GM12878 (cell line): Measurements from ENCODE around the gene RASAL2.

Experiments used
- BHLHE40 ChIP-seq, 2 experiments: fragments of 450-650 bp in 1 of 2; IDR thresholded peaks; 2 replicates each; pipeline ENCODE4 v1.6.1; 2011 to 2017; ENCODE audit warnings: low read depth in 2 of 2, borderline replicate concordance in 1 of 2, improper control_type of control experiment in 1 of 2, low read length in 1 of 2, mild to moderate bottlenecking in 1 of 2
- CHD1 ChIP-seq: IDR thresholded peaks from 2 replicates; pipeline ENCODE4 v1.6.1; 2012; ENCODE audit warnings: low read depth, low read length, improper control_type of control experiment
- EGR1 ChIP-seq, 2 experiments: IDR thresholded peaks; 1 replicate in 1 of 2; 2 replicates in 1 of 2; pipeline ENCODE4 v1.6.1; 2011 to 2012; ENCODE audit warnings: low read depth in 2 of 2, low read length in 2 of 2, borderline replicate concordance in 1 of 2, mild to moderate bottlenecking in 1 of 2, moderate library complexity in 1 of 2
- EP300 ChIP-seq, 2 experiments: fragments of 150-350 bp in 1 of 2; IDR thresholded peaks; 2 replicates each; pipeline ENCODE4 v1.6.1; 2011 to 2012; ENCODE audit warnings: low read depth in 2 of 2, low read length in 2 of 2, borderline replicate concordance in 1 of 2, improper control_type of control experiment in 1 of 2, inconsistent platforms in 1 of 2; ENCODE audit not compliant: control insufficient read depth in 1 of 2
- ESRRA ChIP-seq: IDR thresholded peaks from 2 replicates; pipeline ENCODE4 v1.6.1; 2012; ENCODE audit warnings: mild to moderate bottlenecking, low read length, improper control_type of control experiment
- IRF4 ChIP-seq: IDR thresholded peaks from 2 replicates; pipeline ENCODE4 v1.6.1; 2011; ENCODE audit warnings: low read depth, low read length
- JUND ChIP-seq: IDR thresholded peaks from 2 replicates; pipeline ENCODE4 v1.6.1; 2012; ENCODE audit warnings: low read depth, mild to moderate bottlenecking, low read length, improper control_type of control experiment, moderate library complexity
- MXI1 ChIP-seq: fragments of 150-350 bp; IDR thresholded peaks from 2 replicates; pipeline ENCODE4 v1.6.1; 2011; ENCODE audit warnings: low read depth, mild to moderate bottlenecking, inconsistent platforms, low read length, improper control_type of control experiment
- POLR2A ChIP-seq: IDR thresholded peaks from 2 replicates; pipeline ENCODE4 v1.6.1; 2011; ENCODE audit warnings: low read depth, mild to moderate bottlenecking, low read length
- RAD21 ChIP-seq: IDR thresholded peaks from 2 replicates; pipeline ENCODE4 v1.6.1; 2011; ENCODE audit warnings: mild to moderate bottlenecking, low read depth, low read length, moderate library complexity; ENCODE audit not compliant: insufficient read depth
- ZNF24 ChIP-seq: fragments of 450-650 bp; IDR thresholded peaks from 2 replicates; pipeline ENCODE4 v1.6.1; 2017; ENCODE audit warnings: antibody characterized with exemption, mild to moderate bottlenecking
- TF ChIP-seq, protein P1 (sequence below), 3 experiments: IDR thresholded peaks in 2 of 3; conservative IDR thresholded peaks in 1 of 3; 2 replicates each; pipeline ENCODE4 v1.5.1; 2011; ENCODE audit warnings: low read depth in 3 of 3, low read length in 3 of 3, mild to moderate bottlenecking in 3 of 3, control low read depth in 2 of 3, moderate library complexity in 2 of 3, inconsistent platforms in 1 of 3, mixed read lengths in 1 of 3; ENCODE audit not compliant: control insufficient read depth in 2 of 3, insufficient read depth in 1 of 3; ENCODE audit errors: extremely low read depth in 1 of 3
- TF ChIP-seq, protein P2 (sequence below): IDR thresholded peaks from 2 replicates; pipeline ENCODE4 v1.6.1; 2012; ENCODE audit warnings: low read depth, low read length, improper control_type of control experiment

DNA sequence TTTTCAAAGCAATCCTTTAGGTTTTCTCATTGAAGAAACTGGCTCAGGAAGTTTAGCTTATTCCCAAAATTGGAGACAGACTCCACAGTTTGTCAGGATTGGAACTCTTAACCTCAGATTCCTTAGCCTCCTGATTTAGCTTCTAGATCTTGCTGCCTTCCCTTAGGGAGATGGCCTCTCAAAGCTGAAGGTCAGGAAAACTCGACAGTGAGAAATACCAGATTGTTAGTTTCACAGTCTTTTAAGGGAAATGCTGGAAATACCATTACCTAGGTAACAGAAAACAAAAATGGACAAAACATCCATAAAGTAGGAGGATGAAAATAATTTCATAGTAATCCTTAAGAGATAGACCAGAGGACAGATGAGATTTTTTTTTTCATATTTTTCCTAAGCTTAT, 7.8 kb downstream of the RASAL2 start:
- TF ChIP-seq, protein P1, sequence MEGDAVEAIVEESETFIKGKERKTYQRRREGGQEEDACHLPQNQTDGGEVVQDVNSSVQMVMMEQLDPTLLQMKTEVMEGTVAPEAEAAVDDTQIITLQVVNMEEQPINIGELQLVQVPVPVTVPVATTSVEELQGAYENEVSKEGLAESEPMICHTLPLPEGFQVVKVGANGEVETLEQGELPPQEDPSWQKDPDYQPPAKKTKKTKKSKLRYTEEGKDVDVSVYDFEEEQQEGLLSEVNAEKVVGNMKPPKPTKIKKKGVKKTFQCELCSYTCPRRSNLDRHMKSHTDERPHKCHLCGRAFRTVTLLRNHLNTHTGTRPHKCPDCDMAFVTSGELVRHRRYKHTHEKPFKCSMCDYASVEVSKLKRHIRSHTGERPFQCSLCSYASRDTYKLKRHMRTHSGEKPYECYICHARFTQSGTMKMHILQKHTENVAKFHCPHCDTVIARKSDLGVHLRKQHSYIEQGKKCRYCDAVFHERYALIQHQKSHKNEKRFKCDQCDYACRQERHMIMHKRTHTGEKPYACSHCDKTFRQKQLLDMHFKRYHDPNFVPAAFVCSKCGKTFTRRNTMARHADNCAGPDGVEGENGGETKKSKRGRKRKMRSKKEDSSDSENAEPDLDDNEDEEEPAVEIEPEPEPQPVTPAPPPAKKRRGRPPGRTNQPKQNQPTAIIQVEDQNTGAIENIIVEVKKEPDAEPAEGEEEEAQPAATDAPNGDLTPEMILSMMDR (IDR thresholded peaks at IDR 0.05 in 2 of 3, conservative IDR thresholded peaks at IDR 0.05 in 1 of 3; ENCODE audit: control insufficient read depth in 2 of 3, extremely low read depth in 1 of 3, insufficient read depth in 1 of 3, low read depth in 3 of 3, low read length in 3 of 3), result no peak
- TF ChIP-seq POLR2A (no peak), ESRRA (no peak), EGR1 (IDR thresholded peaks at IDR 0.05; ENCODE audit: borderline replicate concordance in 1 of 2, low read depth in 2 of 2, low read length in 2 of 2) (no peak), BHLHE40 (IDR thresholded peaks at IDR 0.05; ENCODE audit: borderline replicate concordance in 1 of 2, low read depth in 2 of 2, low read length in 1 of 2) (no peak), JUND (no peak), ZNF24 (no peak), MXI1 (no peak), IRF4 (no peak), EP300 (IDR thresholded peaks at IDR 0.05; ENCODE audit: borderline replicate concordance in 1 of 2, control insufficient read depth in 1 of 2, low read depth in 2 of 2, low read length in 2 of 2) (no peak), RAD21 (no peak), CHD1 (no peak)
- TF ChIP-seq, protein P2, sequence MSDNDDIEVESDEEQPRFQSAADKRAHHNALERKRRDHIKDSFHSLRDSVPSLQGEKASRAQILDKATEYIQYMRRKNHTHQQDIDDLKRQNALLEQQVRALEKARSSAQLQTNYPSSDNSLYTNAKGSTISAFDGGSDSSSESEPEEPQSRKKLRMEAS, result no peak
